Left colon (tissue), 2 donors: ENCODE data around the gene NLRC3. TPM values are rescaled to one million over a fixed set of nuclear protein-coding genes. Genes with fewer than 3 reads are reported as not detected.

Experiments
- ATAC-seq: fragments of 200-7000 bp; cut with Tn5 transposase; one replicate; pipeline ENCODE4 v1.9.1; 2020; ENCODE audit warnings: mild to moderate bottlenecking, moderate library complexity
- DNase-seq, 2 donors: peaks; one replicate each; pipeline ENCODE4 v3.0.0-alpha.2; 2020
- intact Hi-C, 2 donors: fragments of 100-400 bp; cut with DNase I in 1 of 2; cut with micrococcal nuclease in 1 of 2; formaldehyde crosslinking; loops; one replicate each; pipeline versions ENCODE4 v1.11.2 to v1.14.0; 2022; cut with DNase I, micrococcal nuclease
- total RNA-seq, 2 donors: library from RNA; stranded (reverse); fragmentation: NEBNext Ultra II Directional; extraction: Animal tissue kit (Norgen Biotek cat#: 25700); gene quantifications; one replicate each; pipeline ENCODE4 v1.2.1, GENCODE V29; 2021
- donor health status: DM: no; HTN: no; CAD: no.
- donor health status: DM: yes; HTN: yes; CAD: no.

The NLRC3 gene
- total RNA-seq, 2 donors from 2014 or later = 1.3 to 1.4 TPM

DNA sequence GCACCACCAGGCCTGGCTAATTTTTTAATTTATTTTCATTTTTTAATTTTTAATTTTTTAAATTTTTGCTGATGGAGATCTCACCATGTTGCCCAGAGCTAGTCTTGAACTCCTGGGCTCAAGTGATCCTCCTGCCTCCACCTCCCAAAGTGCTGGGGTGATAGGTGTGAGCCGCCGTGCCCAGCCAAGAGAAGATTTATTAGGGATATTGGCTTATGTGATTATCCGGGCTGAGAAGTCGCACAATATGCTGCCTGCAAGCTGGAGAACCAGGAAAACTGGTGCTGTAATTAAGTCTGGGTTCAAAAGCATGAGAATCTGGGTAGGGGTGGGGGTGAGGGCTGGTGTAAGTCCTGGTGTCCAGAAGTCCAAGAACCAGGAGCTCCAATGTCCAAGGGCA, 79.4 kb downstream of the NLRC3 start:
- ATAC-seq (no peak), DNase-seq (no peak)
- intact Hi-C loops = no loop called here

DNA sequence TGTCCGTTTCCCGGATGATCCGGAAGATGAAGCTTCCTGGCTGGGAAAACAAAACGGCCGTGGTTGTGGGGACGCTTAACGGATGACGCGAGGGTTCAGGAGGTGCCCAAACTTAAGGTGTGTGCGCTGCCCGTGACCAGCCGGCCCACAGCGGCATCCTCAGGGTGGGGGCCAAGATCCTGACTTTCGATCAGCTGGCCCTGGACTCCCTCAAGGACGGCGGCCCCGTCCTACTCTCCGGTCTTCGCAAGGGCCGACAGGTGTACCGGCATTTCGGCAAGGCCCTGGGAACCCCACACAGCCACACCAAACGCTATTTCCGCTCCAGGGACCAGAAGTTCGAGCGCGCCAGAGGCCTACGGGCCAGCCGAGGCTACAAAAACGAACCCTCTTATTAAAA, 80.8 kb downstream of the NLRC3 start:
- no peak for DNase-seq
- intact Hi-C loops = no loop called here
- no peak for ATAC-seq

DNA sequence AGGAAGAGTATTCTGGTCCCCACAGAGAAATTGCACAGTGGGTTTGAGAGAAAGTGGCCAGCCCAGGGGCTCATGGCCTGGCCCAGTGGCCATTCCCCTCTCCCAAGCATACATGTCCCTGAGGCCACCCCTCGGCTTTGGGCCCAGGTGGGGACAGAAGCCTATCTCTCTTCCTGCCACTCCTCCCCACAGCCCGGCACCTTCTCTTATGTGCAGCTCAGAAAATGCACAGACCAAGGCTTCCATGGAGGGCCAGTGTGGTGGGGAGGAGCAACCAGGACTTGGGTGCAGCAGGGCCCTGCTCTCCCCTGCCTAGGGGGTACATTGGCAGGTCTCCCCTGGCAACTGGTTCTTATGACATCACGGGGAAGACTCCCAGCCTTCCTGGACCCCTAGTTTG, 82.0 kb downstream of the NLRC3 start, which contains the start of gene C16orf90:
C16orf90 (minus strand) TSS at position 314 of the 400 bp plus-strand sequence; CDS start at position 246, 68 bp downstream.
- no peak for DNase-seq
- intact Hi-C loops = no loop called here
- no peak for ATAC-seq

DNA sequence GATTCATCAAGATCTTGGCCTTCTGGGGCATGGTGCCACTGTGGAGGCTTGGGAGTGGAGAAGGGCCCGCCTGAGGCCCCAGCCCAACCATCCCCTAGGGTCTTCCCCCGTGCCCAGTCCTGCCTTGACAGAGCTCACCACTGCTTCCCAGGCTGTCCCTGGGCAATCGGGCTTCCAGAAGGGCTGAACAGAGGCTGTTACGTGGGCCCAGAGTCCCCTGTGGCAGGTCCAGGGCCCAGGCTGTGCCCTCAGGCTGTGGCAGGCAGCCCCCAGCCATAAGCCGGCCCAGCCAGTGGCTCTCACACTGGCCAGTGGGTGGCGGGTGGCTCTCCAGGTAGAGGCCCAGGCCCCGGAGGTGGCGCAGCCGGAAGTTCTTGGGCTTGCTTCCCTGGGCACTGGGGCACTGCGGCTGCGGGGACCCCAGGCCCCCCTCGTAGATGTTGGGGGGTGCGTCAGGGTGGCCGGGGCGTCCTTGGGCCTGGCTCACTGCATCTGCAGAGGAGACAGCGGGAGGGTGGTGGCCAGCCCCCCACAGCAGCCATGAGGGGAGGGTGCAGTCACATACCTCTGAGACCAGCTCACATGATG, 82.7 kb downstream of the NLRC3 start:
- ATAC-seq (no peak), DNase-seq (no peak)
- intact Hi-C loops = no loop called here

DNA sequence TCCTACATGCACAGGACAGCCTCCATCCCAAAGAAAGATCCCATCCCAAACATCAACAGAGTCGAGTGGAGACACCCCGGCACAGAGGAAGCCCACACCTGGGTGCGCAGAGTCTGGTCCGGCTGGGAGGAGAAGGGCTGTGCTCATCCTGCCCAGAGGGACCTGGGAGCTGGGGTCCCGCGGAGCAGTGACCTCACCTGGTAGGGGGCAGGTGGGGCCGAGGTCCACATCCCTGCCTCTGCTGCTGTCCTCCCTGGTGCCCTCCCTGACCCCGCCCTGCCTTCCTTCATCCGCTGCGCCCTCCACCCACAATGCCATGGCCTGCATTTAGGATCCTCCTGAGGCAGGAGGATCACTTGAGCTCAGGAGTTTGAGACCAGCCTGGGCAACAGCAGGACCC, 84.8 kb downstream of the NLRC3 start:
- ATAC-seq (no peak), DNase-seq (no peak)
- intact Hi-C loops = no loop called here

DNA sequence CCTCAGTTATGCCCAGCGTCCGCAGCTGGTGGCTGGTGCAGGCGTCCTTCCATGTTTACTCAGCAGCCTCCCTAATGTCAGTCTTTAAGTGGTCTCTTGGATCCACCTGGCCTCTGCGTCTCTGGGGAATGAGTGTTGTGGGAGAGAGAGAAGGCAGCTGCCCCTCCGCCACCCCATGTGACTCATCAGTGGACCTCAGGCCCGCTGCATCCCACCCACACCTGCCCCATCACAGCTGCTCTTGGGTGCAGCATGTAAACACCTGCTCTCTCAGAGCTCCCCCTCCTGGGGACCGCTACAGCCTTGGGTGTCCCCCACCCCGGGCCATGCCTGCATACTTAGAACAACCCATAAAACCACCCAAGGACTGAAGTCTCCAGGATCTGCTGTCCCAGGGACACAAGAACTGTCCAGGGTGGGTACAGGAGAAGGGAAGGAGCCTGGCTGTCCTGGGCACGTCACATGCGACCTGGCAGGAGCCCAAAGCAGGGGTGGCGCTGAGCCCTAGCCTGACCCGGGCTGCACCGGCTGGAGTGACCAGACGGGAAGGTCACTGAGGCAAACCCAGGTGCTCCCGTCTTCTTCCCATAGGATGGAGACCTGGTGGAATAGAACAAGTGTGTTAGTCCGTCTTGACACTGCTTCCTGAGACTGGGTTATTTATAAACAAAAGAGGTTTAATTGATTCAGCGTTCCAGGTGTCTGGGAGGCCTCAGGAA, 86.1 kb downstream of the NLRC3 start:
- DNase-seq (peak in 1 of 2 donors; percentile 41), ATAC-seq (peak; percentile 42)
- intact Hi-C loops = no loop called here

Other genes with a start within 250 kb of the NLRC3 start
- not detected for gene OR2C1, start 221.5 kb downstream of the NLRC3 start, total RNA-seq
- 10 to 100 TPM; 10.1 to 12.5 TPM for gene ZSCAN32, start 176.4 kb downstream of the NLRC3 start, total RNA-seq
- gene ZNF174, start 176.2 kb downstream of the NLRC3 start, total RNA-seq = 1 to 10 TPM; 7.6 to 7.7 TPM
- 1 to 10 TPM; 1.5 to 1.6 TPM for gene ZNF597, start 133.9 kb downstream of the NLRC3 start, total RNA-seq
- 10 to 100 TPM; 76.5 to 85.3 TPM for gene NAA60, start 133.7 kb downstream of the NLRC3 start, total RNA-seq
- not detected for gene C16orf90, start 81.9 kb downstream of the NLRC3 start, total RNA-seq
- gene CLUAP1, start 76.4 kb downstream of the NLRC3 start, total RNA-seq = 10 to 100 TPM in 1 of 2 donors, 1 to 10 TPM in 1; 9.2 to 11.5 TPM
- gene SLX4, start 34.2 kb upstream of the NLRC3 start, total RNA-seq = 1 to 10 TPM; 3.7 to 4.9 TPM
- gene DNASE1, start 77.3 kb upstream of the NLRC3 start, total RNA-seq = 10 to 100 TPM; 15.7 to 18.1 TPM
- 10 to 100 TPM; 71.2 to 98.5 TPM for gene TRAP1, start 140.1 kb upstream of the NLRC3 start, total RNA-seq